CD14-positive monocyte (primary cell): ENCODE results near the gene CBX6. TPM values are rescaled to one million over a fixed set of nuclear protein-coding genes. Genes with fewer than 3 reads are reported as not detected.

Source experiments
- DNase-seq, 3 donors: peaks; one replicate each; pipeline ENCODE4 v3.0.0-alpha.2; 2011 to 2022
- H2AFZ ChIP-seq: 2 replicates; pipeline ENCODE4 v1.6.0; 2012; ENCODE audit warnings: mild to moderate bottlenecking, low read depth, low read length, inconsistent platforms; ENCODE audit not compliant: insufficient read depth, poor library complexity, severe bottlenecking
- H3K27ac ChIP-seq, 2 donors: 1 replicate in 1 of 2; 2 replicates in 1 of 2; pipeline ENCODE4 v1.5.1; 2012 to 2013; ENCODE audit warnings: low read length in 2 of 2, control low read depth in 1 of 2, inconsistent platforms in 1 of 2, low read depth in 1 of 2, mild to moderate bottlenecking in 1 of 2
- H3K27me3 ChIP-seq, 2 donors: one replicate each; pipeline versions ENCODE4 v1.6.0 to v1.6.1; 2011 to 2013; ENCODE audit warnings: low read length in 2 of 2; ENCODE audit not compliant: control insufficient read depth in 2 of 2, insufficient read depth in 2 of 2
- H3K36me3 ChIP-seq, 2 donors: replicated peaks in 1 of 2; 1 replicate in 1 of 2; 2 replicates in 1 of 2; pipeline versions ENCODE4 v1.5.1 to v1.6.1; 2012 to 2013; ENCODE audit warnings: low read length in 2 of 2, control low read depth in 1 of 2, inconsistent platforms in 1 of 2, mild to moderate bottlenecking in 1 of 2; ENCODE audit not compliant: insufficient read depth in 2 of 2, control insufficient read depth in 1 of 2
- H3K4me1 ChIP-seq, 2 donors: 1 replicate in 1 of 2; 2 replicates in 1 of 2; pipeline versions ENCODE4 v1.5.1 to v1.6.1; 2012 to 2013; ENCODE audit warnings: low read length in 2 of 2, control low read depth in 1 of 2, inconsistent platforms in 1 of 2, mild to moderate bottlenecking in 1 of 2, moderate library complexity in 1 of 2; ENCODE audit not compliant: insufficient read depth in 2 of 2, control insufficient read depth in 1 of 2
- H3K4me2 ChIP-seq: replicated peaks from 2 replicates; pipeline ENCODE3; 2012; ENCODE audit warnings: low read length, moderate library complexity, mild to moderate bottlenecking; ENCODE audit not compliant: poor library complexity, severe bottlenecking; ENCODE audit errors: extremely low read depth
- H3K4me3 ChIP-seq, 3 experiments: fragments of 200-600 bp in 1 of 3; sonication (generic) in 1 of 3; replicated peaks in 1 of 3; 1 replicate in 2 of 3; 2 replicates in 1 of 3; pipeline ENCODE4 v1.5.1; 2011 to 2013; ENCODE audit warnings: low read length in 3 of 3, mild to moderate bottlenecking in 3 of 3, control low read depth in 2 of 3, low read depth in 2 of 3, inconsistent platforms in 1 of 3, moderate library complexity in 1 of 3
- H3K79me2 ChIP-seq: 2 replicates; pipeline ENCODE4 v1.6.0; 2012; ENCODE audit warnings: mild to moderate bottlenecking, control low read depth, inconsistent platforms, low read length, moderate library complexity; ENCODE audit not compliant: insufficient read depth
- H3K9ac ChIP-seq: 2 replicates; pipeline ENCODE4 v1.6.0; 2017; ENCODE audit warnings: low read length, mild to moderate bottlenecking; ENCODE audit not compliant: insufficient read depth, poor library complexity, severe bottlenecking
- H3K9me3 ChIP-seq, 2 donors: replicated peaks in 1 of 2; 1 replicate in 1 of 2; 2 replicates in 1 of 2; pipeline versions ENCODE4 v1.5.1 to v1.6.1; 2012 to 2013; ENCODE audit warnings: low read length in 2 of 2, control low read depth in 1 of 2; ENCODE audit not compliant: control insufficient read depth in 1 of 2, insufficient read depth in 1 of 2
- H4K20me1 ChIP-seq: 2 replicates; pipeline ENCODE4 v1.6.0; 2012; ENCODE audit warnings: mild to moderate bottlenecking, low read length, control low read depth, moderate library complexity; ENCODE audit not compliant: insufficient read depth
- H3K27ac Mint-ChIP-seq, 7 donors: one replicate each; pipeline ENCODE4 v1.8.0; 2020; ENCODE audit warnings: mild to moderate bottlenecking in 7 of 7, mixed read lengths in 7 of 7, moderate library complexity in 6 of 7, inconsistent platforms in 2 of 7
- H3K27me3 Mint-ChIP-seq, 3 donors: one replicate each; pipeline ENCODE4 v1.8.0; 2021 to 2022; ENCODE audit warnings: low read depth in 3 of 3, mild to moderate bottlenecking in 3 of 3, mixed read lengths in 3 of 3, moderate library complexity in 3 of 3, inconsistent platforms in 1 of 3
- H3K36me3 Mint-ChIP-seq, 2 donors: one replicate each; pipeline ENCODE4 v1.8.0; 2020; ENCODE audit warnings: mixed read lengths in 2 of 2, inconsistent platforms in 1 of 2, mild to moderate bottlenecking in 1 of 2
- H3K4me1 Mint-ChIP-seq: one replicate; pipeline ENCODE4 v1.8.0; 2020; ENCODE audit warnings: mild to moderate bottlenecking, mixed read lengths
- H3K4me3 Mint-ChIP-seq, 2 donors: one replicate each; pipeline ENCODE4 v1.8.0; 2020; ENCODE audit warnings: mild to moderate bottlenecking in 2 of 2, mixed read lengths in 2 of 2, moderate library complexity in 1 of 2
- H3K9me3 Mint-ChIP-seq, 7 donors: one replicate each; pipeline ENCODE4 v1.8.0; 2020 to 2022; ENCODE audit warnings: mixed read lengths in 7 of 7, mild to moderate bottlenecking in 6 of 7, moderate library complexity in 6 of 7, inconsistent platforms in 2 of 7
- WGBS: methylation state at CpG from one replicate; pipeline ENCODE4 v1.1.5; 2013; ENCODE audit warnings: missing lambda C conversion rate; ENCODE audit not compliant: insufficient coverage; 5-methylcytosine and 5-hydroxymethylcytosine counted together
- intact Hi-C, 2 donors: fragments of 100-400 bp; cut with micrococcal nuclease; formaldehyde crosslinking; loops; one replicate each; pipeline versions ENCODE4 v1.15.0 to v1.15.1; 2023
- polyA plus RNA-seq, 3 donors: library from polyadenylated mRNA; depleted of rRNA in 1 of 3; unstranded in 2 of 3; stranded (reverse) in 1 of 3; fragments of 300-500 nt in 2 of 3; fragments of >200 nt in 1 of 3; fragmentation: Illumina TruSeq in 2 of 3; gene quantifications; 1 replicate in 2 of 3; 2 replicates in 1 of 3; pipeline ENCODE4 v1.2.3, GENCODE V29; 2012 to 2021
- TF ChIP-seq, protein P1 (sequence below): fragments of 200-600 bp; IDR thresholded peaks from one replicate; pipeline ENCODE4 v1.8.0; 2022; ENCODE audit warnings: antibody characterized with exemption, mild to moderate bottlenecking

CBX6 gene
- polyA plus RNA-seq, 3 donors = 2.1 to 26.7 (median 5.0) TPM

DNA sequence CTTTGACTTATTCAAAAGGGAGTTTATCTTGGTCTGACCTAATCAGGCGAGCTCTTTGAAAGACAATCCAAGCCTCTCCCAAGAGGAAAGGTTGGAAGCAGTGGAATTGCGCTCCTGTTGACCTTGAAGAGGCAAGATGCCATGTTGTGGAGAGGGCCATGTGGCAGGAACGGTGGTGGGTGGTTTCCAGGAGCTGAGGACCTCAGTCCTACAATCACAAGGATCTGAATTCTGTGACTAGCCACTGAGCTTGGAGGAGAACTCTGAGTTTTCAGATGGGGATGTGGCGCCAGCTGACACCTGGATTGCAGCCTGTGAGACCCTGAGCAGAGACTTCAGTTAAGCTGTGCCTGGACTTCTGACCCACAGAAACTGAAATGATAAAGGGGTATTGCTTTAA is 6.0 kb upstream of the CBX6 start:
- DNase-seq = no peak
- intact Hi-C loops = loop anchor here in 1 of 2 donors (10.0 kb wide), 2 partner anchors 127 to 447 kb away; no protein-coding TSS in a partner anchor
- TF ChIP-seq, protein P1, sequence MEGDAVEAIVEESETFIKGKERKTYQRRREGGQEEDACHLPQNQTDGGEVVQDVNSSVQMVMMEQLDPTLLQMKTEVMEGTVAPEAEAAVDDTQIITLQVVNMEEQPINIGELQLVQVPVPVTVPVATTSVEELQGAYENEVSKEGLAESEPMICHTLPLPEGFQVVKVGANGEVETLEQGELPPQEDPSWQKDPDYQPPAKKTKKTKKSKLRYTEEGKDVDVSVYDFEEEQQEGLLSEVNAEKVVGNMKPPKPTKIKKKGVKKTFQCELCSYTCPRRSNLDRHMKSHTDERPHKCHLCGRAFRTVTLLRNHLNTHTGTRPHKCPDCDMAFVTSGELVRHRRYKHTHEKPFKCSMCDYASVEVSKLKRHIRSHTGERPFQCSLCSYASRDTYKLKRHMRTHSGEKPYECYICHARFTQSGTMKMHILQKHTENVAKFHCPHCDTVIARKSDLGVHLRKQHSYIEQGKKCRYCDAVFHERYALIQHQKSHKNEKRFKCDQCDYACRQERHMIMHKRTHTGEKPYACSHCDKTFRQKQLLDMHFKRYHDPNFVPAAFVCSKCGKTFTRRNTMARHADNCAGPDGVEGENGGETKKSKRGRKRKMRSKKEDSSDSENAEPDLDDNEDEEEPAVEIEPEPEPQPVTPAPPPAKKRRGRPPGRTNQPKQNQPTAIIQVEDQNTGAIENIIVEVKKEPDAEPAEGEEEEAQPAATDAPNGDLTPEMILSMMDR = no peak
- Histone ChIP-seq H3K79me2 (no peaks in the 10 kb centered on the region), H3K36me3 (no peaks in the 10 kb centered on the region), H3K4me2 (no peak overlapping the region), H3K27ac (no peak overlapping the region), H3K9me3 (no peaks in the 10 kb centered on the region), H4K20me1 (no peaks in the 10 kb centered on the region), H3K27me3 (peaks cover 0 to 16% of the 10 kb centered on the region in 2 donors), H3K4me1 (peaks cover 12 to 14% of the 10 kb centered on the region in 2 donors), H3K4me3 (no peak overlapping the region), H3K9ac (no peak overlapping the region), H2AFZ (no peak overlapping the region)
- Mint-ChIP-seq H3K27me3 (peaks cover 18 to 31% (median 29%) of the 10 kb centered on the region in 3 donors), H3K36me3 (no peaks in the 10 kb centered on the region), H3K27ac (no peak overlapping the region), H3K4me3 (no peak overlapping the region), H3K4me1 (peaks cover 21% of the 10 kb centered on the region), H3K9me3 (peaks cover 0 to 2% (median 0%) of the 10 kb centered on the region in 7 donors)
- WGBS = 100% methylated on average over 2 of the region's 4 CpGs

- Mint-ChIP-seq H3K27me3 (peaks cover 9 to 30% (median 25%) of the 10 kb centered on the region in 3 donors), H3K4me3 (peak overlapping the region in 1 of 2 donors; percentile 40), H3K36me3 (peaks cover 4 to 5% of the 10 kb centered on the region in 2 donors), H3K9me3 (no peaks in the 10 kb centered on the region), H3K4me1 (peaks cover 23% of the 10 kb centered on the region), H3K27ac (no peak overlapping the region)
- H3K79me2 ChIP-seq = peaks cover 14% of the 10 kb centered on the region
- no peak overlapping the region for H3K4me3 ChIP-seq
- peaks cover 20 to 33% of the 10 kb centered on the region in 2 donors for H3K4me1 ChIP-seq
- no peaks in the 10 kb centered on the region for H3K36me3 ChIP-seq
- WGBS = 88% methylated on average over 5 of the region's 13 CpGs
- H3K27me3 ChIP-seq = peaks cover 0 to 16% of the 10 kb centered on the region in 2 donors
- H2AFZ ChIP-seq = no peak overlapping the region
- H4K20me1 ChIP-seq = peaks cover 7% of the 10 kb centered on the region
- DNase-seq = no peak
- H3K27ac ChIP-seq = no peak overlapping the region
- no peak overlapping the region for H3K4me2 ChIP-seq
- intact Hi-C loops = loop anchor here (5.0 to 10.0 kb wide), 6 partner anchors 78 to 450 kb away; partner anchors contain the start of gene SUN2 (in 1 of the 2)
- no peaks in the 10 kb centered on the region for H3K9me3 ChIP-seq
- H3K9ac ChIP-seq = no peak overlapping the region
- TF ChIP-seq, protein P1 = no peak
Measured at GRCh38 chr22:38874529-38875222, 2.7 kb upstream of the CBX6 start.
